Brain pericyte (primary cell): ENCODE results near the gene TRPM3.

Source experiments
- DNase-seq: peaks from one replicate; pipeline ENCODE4 v3.0.0-alpha.2; 2012; ENCODE audit warnings: low read depth, low spot score

The TRPM3 gene

DNA sequence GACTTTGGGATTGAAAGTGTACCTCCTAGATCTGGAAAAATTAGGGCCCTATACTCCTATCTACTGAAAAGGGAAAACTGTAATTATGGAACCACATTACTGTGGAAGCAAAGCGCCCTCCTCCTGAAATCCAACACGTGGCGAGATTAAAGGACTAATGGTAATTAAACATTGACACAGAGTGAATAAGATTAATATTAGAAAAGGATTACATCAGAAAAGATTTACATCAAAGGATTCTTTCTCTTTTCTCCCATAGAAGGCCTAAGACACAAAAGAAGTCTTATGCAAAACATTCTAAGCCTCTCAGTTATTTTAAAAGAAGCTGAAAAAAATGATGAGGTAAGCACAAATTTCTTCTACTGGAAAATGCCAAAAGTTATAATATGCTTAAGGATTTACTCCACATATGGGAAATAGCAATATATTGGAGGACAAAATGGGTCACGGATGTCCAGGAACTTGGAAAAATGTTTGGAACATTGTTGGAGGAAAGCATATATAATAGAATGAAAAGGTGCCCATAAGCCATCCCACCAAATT lies 227.8 kb downstream of the TRPM3 start:
- no peak for DNase-seq

DNA sequence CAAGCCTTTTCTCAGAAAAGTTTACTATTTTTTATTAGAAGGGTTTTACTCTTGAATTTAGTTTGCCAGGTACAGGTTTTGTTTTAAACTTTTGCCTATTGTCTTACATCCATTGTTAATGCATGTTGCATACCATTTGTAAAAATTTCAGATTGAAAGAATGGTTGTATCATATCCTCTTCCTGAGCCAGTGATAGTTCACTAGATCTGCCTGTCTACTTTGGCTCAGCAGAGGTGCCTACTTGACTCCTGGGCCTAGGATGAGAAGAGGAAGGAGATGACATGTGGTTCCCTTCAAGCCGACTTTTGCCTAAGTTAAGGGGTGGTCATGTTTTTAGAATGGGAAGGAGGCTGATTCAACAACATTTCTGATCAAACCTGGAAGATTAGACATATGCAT lies 232.9 kb downstream of the TRPM3 start:
- DNase-seq, result no peak

DNA sequence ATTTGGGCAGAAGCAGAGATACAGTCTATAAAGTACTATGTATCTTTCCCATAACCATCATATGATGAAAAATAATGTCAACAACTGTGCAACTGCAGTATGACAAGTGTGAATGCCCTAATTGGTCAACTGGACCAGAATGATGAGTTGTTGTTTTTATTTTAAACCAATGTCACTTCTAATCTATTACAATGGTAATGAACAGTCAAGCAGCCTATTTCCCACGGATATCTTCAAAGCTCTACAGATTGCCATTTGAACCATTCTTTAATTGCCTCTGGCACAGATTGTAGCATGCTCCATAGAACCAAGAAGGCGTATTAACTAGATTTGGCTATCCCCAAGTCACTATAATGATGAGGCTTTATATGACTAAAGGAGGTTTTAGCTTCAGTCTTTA lies 233.6 kb downstream of the TRPM3 start:
- DNase-seq, result no peak

DNA sequence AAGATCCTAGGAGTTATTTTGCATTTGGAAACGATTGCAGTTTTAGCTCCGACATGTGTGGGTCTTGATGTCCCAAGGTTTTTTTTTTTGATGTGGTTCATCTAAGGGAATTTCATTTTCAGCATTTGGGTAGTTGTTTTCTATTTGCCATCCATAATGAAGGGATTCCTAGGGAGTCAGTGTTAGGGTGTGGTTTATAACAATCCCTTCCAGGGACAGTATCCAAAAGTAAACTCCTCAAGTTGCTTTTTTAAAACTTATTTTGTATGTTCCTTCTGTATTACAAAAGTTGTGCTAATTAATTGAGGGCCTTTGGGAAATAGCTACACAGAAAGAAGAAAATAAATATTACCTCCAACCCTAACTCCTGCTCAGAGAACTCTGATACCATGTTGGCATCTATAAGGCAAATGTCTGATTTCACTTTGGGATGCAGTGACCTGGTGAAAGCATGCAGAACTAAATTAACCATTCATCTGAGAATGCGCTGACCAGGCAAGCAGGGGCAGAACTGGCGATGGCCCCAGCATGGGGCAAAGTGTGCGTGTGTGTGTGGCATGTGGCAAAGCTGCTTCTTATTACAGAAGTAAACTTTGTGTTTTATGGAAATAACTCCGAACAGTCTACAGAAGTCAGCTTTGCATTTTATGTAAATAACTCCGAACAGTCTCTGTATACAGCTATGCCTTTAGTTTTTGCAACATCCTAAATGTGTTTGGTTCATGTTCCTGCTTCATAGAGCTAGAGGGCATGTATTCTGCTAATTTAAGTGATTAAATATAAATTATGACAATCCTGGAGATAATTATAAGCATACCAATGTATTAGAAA lies 237.2 kb downstream of the TRPM3 start:
- DNase-seq, result no peak

DNA sequence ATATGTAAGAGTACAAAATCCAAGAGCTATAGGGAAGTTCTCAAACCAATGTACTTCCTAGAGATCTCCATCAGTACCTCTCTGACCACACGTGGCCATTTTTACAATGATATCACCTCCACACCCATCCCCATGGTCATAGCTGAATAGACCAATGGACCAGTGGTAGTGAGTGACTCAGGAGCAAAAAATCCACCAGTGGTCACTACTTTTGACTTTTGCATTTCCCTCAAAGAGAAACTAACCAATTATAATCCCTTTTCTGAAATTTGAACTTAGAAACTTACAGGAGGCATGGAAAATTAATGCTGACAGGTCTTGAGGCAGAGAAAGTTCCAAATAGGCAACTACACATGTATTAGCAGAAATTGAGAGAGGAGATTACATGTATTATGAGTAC lies 238.4 kb downstream of the TRPM3 start:
- DNase-seq, result no peak

DNA sequence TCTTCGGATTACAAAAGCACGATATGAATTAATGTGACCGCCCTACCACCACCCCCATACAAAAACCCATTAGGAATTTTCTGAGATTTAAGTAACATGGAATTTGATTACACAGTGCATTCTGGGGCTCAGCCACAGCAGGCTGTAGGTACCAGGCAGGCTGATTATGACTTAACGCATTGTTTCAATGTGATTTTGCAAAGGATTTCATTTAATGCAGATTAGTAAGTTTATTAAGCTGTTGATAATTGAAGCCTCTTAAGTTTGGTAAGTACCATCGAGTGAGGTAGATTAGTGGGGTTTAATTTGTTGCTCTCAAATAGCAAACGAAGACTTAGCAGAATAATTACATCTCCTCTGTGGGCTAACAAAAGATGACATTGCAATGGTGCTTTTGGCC lies 240.1 kb downstream of the TRPM3 start:
- DNase-seq, result no peak

DNA sequence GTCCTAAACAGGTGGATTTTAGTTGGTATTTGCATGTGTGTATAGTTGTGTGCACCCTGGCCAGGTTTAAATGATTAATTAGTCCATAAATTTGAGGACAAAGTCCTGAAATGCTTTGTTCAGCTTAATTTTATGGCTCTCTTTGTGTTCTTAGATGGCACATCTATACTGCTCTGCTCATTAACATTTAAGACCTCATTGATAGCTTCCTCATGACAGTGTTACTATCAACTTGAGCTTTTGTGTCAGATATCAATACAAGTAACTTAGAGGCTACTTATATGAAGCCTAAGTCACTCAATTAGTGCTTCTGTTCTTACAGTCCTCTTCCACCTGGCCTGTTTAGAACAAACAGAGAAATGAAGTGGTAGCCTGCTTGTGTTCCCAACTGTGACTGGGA lies 240.9 kb downstream of the TRPM3 start:
- DNase-seq, result no peak

DNA sequence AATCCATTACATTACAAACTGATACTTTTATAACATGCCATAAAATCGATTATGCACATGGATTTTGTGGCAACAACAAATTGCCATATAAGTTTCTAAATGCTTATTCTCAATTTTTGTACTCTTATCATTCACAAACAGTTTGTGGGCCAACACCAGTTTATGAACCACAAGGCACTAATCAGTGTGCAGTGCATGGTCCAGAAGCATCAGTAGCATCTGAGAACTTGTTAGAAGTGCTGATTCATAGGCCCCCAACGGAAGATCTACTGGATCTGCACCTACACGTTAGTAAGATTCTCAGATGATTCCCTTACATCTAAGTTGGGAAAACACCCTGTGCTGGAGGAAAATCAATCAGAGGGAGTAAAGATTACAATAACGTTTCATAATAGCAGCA lies 242.8 kb downstream of the TRPM3 start:
- DNase-seq, result no peak

DNA sequence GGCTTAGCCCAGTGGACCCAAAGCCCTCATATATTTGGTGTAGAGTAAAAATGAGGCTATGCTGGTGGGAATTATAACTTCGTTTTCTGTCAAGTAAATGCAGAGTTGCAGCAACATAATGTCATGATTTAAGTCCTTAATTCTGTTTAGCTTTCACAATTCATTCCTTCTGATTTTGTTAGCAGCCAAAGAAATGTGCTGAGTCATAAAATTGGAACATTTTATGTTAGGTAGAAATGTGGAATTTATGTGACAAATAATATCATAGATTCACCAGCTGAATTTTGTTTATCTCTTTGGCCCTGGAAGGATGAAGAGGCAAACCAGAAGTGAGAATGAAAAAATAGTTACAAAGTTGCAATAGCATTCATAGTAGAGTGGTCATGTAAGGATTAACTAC lies 247.0 kb downstream of the TRPM3 start:
- DNase-seq, result no peak

DNA sequence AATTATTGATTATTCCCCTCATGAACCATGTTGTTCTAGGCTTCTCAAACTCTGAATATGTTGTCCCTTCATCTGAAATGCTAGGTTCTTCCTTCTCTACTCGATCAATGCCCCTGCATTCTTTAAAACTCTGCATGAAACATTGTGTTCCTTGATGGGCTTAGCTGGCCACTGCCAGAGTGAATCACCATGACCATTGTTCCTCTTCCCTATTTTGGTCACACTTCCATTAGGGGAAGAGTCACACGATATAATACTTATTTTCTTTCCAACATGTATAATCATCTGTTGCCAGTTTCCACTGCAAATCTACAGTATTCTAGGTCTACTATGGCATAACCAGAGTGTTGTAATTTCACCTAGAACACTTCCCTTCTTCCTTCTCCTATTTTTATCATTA lies 247.9 kb downstream of the TRPM3 start:
- DNase-seq, result no peak

DNA sequence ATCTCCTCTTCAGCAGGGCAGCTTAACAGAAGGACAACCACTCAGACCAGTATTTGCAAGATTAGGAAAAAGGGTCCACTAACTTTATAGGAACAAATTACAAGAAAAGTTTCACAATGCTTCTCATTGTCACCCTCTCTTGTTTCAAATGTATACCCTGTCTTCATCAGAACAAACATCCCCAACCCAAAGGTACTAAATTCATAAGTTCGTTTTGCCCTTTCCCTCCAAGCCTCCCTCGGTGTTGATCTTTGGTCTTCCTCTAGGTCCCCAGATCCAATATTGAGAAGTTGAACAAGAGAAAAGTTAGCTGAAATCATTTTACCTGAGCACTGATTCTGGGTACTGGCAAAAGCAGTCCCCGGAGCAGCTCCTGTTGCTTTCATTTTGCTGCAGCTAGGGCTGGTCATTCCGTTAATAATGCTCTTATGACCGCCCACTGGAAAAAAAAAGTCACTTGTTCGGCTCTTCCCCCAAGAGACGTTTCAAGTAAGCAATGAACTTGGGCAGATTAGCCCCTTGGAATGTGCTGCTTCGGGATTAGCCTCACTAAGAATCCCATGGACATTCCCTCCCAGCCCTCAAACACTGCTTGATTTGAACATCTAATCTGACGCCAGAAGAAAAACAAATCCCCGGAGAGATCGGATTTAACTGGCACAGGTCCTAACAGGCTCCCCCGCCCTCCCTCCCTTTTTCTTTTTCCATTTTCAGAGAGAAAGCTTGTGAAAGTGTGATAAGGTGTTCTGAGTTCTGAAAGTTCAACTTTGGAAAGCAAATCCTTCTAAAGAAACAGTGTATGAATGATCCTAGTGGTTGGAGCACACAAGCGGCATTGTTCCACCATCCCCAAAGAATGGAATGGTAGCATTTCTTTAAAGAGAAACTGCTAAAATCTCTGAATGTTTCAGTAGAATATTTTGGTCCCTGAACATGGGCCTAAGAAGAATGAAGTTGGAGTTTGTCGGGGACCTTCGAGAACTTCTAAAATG lies 252.5 kb downstream of the TRPM3 start:
- DNase-seq, result no peak

DNA sequence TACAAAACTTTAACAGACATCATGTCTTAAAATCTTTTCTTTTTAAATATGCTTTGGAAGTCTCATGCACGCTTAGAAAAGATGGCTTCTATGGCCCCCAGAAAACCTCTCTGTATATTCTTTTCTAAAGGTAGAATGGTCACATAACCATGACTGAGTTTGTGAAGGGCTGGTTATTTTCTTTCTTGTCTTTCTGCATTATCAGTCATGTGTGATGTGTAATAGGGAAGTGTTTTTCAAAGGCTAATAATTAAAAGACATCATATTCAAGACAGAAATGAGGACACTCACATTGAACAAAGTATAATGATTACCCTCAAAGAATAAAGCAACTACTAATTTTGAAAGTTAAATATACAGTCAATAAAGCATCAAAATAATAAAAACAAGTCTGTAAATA lies 253.4 kb downstream of the TRPM3 start:
- DNase-seq, result no peak

DNA sequence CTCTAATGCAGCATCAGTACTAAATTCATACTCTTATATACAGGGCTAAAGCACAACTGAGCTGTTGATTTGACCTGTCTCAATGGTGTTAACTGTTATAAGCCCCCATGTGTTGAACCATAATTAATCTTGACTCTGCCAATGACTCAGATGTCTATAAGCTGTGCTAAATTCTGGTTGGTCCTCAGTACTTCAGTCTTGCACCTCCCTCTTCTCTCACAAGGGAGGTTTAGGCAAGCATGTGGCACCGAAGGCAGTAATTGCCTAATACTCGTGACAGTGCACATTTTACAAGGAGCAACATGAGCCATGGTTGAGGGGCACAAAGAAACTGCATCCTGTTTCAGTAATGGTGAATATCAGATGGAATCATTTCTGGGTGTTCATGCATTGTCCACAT lies 255.9 kb downstream of the TRPM3 start:
- DNase-seq, result no peak

DNA sequence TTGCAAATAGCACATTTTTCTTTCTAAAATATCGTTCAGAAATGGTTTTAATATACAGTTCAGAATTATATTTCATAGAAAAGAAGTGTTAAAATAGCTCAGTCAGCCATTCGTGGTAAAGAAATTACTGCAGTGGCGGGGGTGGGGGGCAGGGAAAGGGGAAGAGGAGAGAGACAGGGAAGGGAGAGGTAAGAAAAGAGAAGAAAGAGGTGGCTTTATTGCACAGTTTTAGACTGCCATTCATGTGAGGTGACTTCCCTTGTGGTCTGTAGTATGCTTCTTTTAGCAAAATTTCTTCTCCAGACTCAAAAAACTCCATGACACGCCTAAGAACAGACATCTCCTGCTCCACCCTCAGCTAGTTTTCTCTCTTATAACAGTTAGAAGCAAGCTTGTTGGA lies 259.6 kb downstream of the TRPM3 start:
- DNase-seq, result no peak

DNA sequence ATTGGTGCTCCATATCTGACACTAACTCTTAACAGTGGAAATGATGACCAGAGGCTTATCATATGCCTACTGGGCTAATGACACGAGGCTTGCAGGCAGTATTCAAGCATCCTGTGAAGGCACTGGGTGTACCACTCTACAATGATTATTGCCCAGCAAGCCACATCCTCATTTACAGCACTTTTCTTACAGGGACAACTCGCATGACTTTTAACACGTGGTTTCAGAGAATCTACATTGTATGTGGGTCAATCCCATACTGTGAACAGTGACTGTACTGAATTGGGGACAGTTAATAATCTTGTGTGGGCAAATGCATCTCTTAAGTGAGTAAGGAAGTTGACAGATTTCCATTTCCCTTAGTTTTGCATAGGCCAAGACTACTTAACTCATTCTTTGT lies 260.0 kb downstream of the TRPM3 start:
- no peak for DNase-seq

DNA sequence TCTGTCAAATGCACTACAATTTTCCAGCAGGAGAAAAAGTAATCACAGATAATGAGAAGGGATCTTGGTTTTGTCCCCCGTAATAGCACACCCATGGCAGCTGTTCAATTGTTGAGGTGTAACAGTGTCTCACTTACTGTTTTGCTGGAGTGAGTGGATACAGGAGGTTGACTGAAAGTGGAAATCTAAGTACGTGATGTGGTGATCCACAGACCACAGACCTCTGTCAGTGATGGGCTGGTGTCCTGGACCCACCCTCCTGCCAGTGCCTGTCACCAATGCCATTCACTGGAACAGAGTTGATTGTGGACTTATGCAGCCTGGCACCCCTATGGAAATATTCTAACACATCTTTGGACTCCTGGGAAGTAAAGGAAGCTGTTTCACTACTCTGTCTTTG lies 261.7 kb downstream of the TRPM3 start:
- no peak for DNase-seq

DNA sequence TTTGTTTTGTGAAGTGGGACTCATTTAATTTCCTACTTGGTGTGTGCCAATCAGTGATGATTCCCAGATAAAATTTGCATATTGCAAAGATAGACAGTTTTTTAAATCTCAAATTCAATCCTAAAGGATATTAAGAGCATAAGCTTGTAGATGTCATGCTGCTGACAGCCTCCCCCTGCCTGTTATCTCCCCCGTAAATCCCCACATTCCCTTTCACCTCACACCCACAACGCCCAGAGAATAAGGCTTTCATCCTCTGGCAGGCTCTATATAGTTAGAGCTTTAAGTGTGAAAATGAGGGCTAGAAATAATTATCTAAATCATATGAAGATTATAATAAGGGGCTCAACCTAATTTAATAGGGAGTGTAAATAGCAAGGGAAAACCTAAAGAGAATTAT lies 265.0 kb downstream of the TRPM3 start:
- DNase-seq, result no peak

DNA sequence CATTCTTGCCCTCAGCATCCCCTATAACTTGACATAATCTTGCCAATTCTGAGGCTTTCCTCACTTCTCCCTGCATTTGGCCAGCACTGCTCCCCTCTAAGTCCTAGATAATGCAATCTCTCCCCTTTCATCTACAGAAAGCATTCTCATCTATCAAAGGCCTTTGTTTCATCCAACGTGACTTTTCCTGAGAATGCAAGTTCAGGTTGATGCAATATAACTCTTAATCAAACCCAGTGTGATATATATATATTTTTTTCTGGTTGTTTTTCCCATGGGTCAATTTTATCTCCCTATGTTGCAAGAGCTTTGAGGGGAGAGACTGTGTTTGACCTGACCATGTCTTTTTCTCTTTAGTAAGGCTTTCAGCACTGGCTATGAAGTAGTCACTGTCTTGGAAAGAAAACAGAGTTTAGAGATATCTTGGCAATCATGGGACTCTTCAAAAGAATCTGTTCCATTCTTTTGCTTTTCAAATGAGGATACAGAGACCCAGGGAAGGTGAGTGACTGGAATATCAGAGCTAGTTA lies 268.6 kb downstream of the TRPM3 start:
- DNase-seq, result no peak

DNA sequence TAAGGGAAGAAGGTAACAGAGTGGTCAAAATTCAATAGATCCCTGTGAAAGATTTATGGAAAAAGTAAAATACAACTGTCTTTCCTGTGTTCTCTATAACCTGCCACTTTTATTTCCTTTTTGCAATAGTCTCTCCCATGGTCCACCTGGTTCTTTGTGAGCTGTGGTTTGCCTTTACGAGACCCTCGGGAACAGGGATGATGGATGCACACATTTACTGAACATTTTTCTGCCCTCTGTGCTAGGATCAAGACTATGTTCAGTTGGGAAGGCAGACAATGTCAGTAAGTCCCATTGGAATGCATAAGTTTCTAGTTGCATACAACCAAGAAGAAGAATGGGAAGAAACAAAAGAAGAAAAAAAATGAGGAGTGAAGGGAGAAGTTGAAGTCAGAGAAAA lies 281.2 kb downstream of the TRPM3 start:
- DNase-seq, result no peak

DNA sequence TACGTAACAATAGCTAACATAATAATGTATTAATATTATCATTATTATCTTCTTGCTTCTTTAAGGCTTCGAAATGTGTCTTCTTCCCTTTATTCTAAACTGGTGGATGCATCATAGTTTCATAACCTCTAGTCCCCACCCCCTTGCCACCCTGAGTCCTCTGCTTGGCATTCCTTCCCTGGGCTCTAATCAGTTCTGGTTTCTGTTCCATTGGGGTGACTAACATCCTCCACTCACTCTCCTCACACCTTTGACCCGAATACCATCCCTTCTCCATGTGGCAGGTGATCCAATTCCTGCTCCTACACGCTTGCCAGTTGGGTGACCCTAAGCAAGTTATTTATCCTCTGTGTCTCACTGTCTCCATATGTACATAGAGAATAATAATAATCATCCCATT lies 286.1 kb downstream of the TRPM3 start:
- DNase-seq, result no peak

DNA sequence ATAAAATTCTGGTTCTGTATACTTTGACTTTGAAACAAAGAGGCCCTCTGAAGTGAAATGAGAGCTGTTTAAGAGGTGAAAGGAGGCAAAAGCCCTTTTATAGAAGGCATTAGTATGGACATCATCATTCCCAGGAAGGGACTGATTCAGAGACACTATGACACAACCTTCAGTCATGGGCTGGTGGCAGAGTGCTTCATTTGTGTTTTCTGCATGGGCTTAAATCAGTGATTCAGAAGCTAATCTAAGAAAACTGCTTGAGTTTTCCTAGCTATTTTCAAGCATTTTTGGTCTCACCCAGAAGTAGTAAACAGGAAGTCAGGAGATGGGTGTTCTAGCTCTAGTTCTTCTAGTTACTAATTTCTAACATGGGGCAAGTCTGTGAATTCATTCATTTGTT lies 288.9 kb downstream of the TRPM3 start:
- no peak for DNase-seq

DNA sequence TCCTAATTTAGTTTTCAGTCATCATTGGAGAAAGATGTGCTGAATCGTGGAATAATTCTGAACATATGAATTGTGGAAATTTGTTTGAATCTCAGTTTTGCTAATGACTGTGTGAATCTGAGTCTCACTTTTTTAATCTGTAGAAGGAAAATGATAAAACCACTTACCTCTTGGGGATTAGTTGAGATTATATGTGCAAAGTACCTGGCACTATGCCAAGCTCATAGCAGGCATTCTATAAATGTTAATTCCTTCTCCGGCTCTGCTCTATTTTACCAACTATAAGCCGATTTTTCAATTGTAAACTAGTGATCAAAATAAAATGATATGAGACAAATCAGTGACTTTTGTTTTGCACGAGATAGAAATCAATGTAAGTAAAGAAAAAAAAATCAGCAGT lies 290.8 kb downstream of the TRPM3 start:
- no peak for DNase-seq
